ENCODE data around the gene HDAC7. TPM values are rescaled to one million over a fixed set of nuclear protein-coding genes. Genes with fewer than 3 reads are reported as not detected.
A peak's percentile ranks its signal among the peaks of the same experiment; 100 is the strongest.

Gene HDAC7
- total RNA-seq, 2 donors from 2014 or later: 146 to 154 TPM

DNA sequence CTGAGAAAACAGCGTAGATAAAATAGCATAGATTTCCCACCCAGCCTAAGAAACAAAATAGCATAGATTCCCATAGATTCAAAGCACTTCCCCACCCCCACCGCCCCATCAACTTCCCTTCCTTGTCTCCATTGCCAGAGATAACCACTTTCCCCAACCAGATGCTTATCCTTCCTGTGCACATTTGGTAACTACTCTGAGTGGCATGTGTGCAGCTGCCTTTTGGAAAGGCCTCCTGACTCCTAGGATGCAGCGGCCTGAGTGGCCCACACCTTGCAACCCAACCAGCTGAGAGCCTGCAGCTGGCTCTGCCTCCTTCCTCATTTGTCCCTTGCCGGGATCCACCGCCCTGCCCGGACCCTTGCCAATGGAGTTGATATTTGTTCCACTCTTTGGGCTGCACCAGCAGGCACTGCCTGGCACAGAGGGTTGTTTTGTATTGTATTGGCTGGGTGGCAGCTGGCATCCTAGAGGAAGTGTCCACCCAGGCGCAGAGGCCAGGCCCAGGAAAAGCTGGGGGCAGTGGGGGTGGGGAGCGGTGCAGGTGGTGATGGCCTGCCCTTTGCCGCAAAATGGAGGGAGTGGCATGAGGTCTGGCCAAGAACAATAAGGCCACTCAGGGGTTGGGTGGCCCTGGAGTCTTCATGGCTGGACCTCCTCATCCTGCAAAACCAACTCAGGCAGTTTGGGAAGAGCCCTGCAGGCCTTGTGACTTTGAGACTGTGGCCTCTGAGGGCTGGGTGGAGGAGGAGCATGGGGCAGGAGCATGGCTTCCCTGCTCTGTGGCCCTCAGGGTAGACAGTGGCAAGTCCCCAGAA lies 41.8 kb downstream of the HDAC7 start:
- peaks cover 6% of the 10 kb centered on the region for H3K36me3 Mint-ChIP-seq (ENCODE audit: low read depth)
- peaks cover 12% of the 10 kb centered on the region for H3K36me3 ChIP-seq (ENCODE audit: control insufficient read depth, insufficient read depth, low read length)
- H3K4me1 ChIP-seq (ENCODE audit: control insufficient read depth, insufficient read depth, low read length): no peaks in the 10 kb centered on the region
- peaks cover 11% of the 10 kb centered on the region for H3K4me1 Mint-ChIP-seq
- no peaks in the 10 kb centered on the region for H3K9me3 Mint-ChIP-seq
- 93 to 97% methylated on average over 4 to 9 of the region's 9 CpGs for WGBS, 2 experiments (ENCODE audit: insufficient coverage in 1 of 2, insufficient read length in 1 of 2)
- H3K9me3 ChIP-seq (ENCODE audit: control insufficient read depth, low read length): no peaks in the 10 kb centered on the region
- H3K27ac ChIP-seq (ENCODE audit: low read depth, low read length): no peak overlapping the region
- H3K9ac ChIP-seq (ENCODE audit: extremely low read depth, low read length, poor library complexity, severe bottlenecking): no peak overlapping the region
- no peak overlapping the region for H3K27ac Mint-ChIP-seq
- no peak overlapping the region for H3K4me3 ChIP-seq (ENCODE audit: low read length)
- TF ChIP-seq, protein P1, sequence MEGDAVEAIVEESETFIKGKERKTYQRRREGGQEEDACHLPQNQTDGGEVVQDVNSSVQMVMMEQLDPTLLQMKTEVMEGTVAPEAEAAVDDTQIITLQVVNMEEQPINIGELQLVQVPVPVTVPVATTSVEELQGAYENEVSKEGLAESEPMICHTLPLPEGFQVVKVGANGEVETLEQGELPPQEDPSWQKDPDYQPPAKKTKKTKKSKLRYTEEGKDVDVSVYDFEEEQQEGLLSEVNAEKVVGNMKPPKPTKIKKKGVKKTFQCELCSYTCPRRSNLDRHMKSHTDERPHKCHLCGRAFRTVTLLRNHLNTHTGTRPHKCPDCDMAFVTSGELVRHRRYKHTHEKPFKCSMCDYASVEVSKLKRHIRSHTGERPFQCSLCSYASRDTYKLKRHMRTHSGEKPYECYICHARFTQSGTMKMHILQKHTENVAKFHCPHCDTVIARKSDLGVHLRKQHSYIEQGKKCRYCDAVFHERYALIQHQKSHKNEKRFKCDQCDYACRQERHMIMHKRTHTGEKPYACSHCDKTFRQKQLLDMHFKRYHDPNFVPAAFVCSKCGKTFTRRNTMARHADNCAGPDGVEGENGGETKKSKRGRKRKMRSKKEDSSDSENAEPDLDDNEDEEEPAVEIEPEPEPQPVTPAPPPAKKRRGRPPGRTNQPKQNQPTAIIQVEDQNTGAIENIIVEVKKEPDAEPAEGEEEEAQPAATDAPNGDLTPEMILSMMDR (conservative IDR thresholded peaks at IDR 0.05): no peak
- peaks cover 15% of the 10 kb centered on the region for H3K27me3 Mint-ChIP-seq (ENCODE audit: insufficient read depth)
- DNase-seq: no peak
- H3K27me3 ChIP-seq (ENCODE audit: control insufficient read depth, insufficient read depth, low read length, poor library complexity, severe bottlenecking): peaks cover 7% of the 10 kb centered on the region
- H3K4me3 Mint-ChIP-seq: no peak overlapping the region

DNA sequence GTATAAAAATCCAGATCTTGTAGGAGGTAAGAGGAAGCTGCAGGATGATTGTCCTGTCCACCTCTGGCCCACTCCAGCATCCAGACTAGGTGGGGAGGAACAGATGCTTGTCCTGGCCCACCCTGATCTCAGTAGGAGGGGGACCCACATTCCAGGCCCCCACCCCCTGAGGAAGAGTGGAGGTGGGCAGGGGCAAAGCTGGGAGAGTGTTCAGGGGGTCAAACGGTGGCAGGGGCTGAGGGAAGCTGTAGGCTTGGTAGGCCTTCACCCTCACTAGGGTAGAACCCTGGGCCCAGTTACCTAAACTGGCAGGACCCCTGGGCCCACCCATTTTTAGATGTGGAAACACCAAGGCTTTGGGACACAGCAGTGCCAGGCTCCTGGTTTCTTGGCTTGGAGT lies 42.6 kb downstream of the HDAC7 start:
- 100% methylated on average over 1 of the region's 1 CpG for WGBS, 2 experiments (ENCODE audit: insufficient coverage in 1 of 2, insufficient read length in 1 of 2)
- Histone ChIP-seq H3K36me3 (ENCODE audit: control insufficient read depth, insufficient read depth, low read length) (peaks cover 4% of the 10 kb centered on the region), H3K9me3 (ENCODE audit: control insufficient read depth, low read length) (no peaks in the 10 kb centered on the region), H3K27ac (ENCODE audit: low read depth, low read length) (no peak overlapping the region), H3K4me1 (ENCODE audit: control insufficient read depth, insufficient read depth, low read length) (no peaks in the 10 kb centered on the region), H3K4me3 (ENCODE audit: low read length) (no peak overlapping the region), H3K27me3 (ENCODE audit: control insufficient read depth, insufficient read depth, low read length, poor library complexity, severe bottlenecking) (peaks cover 7% of the 10 kb centered on the region), H3K9ac (ENCODE audit: extremely low read depth, low read length, poor library complexity, severe bottlenecking) (no peak overlapping the region)
- Mint-ChIP-seq H3K27me3 (ENCODE audit: insufficient read depth) (peaks cover 15% of the 10 kb centered on the region), H3K36me3 (ENCODE audit: low read depth) (no peaks in the 10 kb centered on the region), H3K4me3 (no peak overlapping the region), H3K4me1 (peaks cover 16% of the 10 kb centered on the region), H3K27ac (peak overlapping the region; percentile 61), H3K9me3 (no peaks in the 10 kb centered on the region)
- TF ChIP-seq, protein P1 (conservative IDR thresholded peaks at IDR 0.05): no peak
- DNase-seq: no peak

DNA sequence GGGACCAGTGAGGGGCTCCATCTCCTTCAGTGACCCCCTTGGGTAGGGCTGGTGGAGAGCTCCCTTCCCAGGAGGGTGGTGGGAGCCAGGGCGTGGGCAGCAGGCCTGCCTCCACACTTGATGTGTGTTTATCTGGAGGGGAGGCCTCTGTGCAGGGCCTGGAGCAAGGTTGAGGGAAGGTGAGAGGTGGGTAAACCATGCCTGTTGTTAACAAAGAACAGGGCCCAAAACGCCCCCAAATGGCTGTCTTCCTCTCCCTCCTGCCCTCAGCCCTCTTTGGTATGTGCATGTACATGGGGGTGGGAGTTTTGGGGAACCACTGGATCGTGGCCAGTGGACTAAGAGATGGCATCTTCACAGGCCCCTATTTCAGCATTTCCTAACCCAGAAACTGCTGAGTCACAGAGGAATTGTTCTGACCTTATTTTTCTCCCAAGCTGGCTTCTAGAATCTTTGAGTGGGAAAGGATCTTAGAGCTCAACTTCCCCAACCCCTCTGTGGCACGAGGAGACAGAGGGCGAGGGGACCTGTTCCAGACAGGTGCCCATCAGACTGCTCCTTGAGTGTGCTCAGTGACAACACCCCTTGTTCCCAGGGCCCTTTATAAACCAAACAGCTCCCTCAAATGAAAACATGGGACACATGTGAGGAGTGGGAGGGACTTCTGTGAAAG lies 43.1 kb downstream of the HDAC7 start:
- no peak overlapping the region for H3K9ac ChIP-seq (ENCODE audit: extremely low read depth, low read length, poor library complexity, severe bottlenecking)

More for the DNA sequence above, 43.1 kb downstream of the HDAC7 start:
- H3K4me1 ChIP-seq (ENCODE audit: control insufficient read depth, insufficient read depth, low read length): no peaks in the 10 kb centered on the region
- Mint-ChIP-seq H3K27me3 (ENCODE audit: insufficient read depth) (peaks cover 15% of the 10 kb centered on the region), H3K27ac (peak overlapping the region; percentile 70), H3K9me3 (no peaks in the 10 kb centered on the region), H3K4me3 (no peak overlapping the region), H3K36me3 (ENCODE audit: low read depth) (no peaks in the 10 kb centered on the region), H3K4me1 (peaks cover 18% of the 10 kb centered on the region)
- H3K27me3 ChIP-seq (ENCODE audit: control insufficient read depth, insufficient read depth, low read length, poor library complexity, severe bottlenecking): peaks cover 7% of the 10 kb centered on the region
- no peaks in the 10 kb centered on the region for H3K9me3 ChIP-seq (ENCODE audit: control insufficient read depth, low read length)
- 90 to 96% methylated on average over 4 to 5 of the region's 5 CpGs for WGBS, 2 experiments (ENCODE audit: insufficient coverage in 1 of 2, insufficient read length in 1 of 2)
- H3K27ac ChIP-seq (ENCODE audit: low read depth, low read length): no peak overlapping the region
- H3K36me3 ChIP-seq (ENCODE audit: control insufficient read depth, insufficient read depth, low read length): no peaks in the 10 kb centered on the region
- DNase-seq: no peak
- TF ChIP-seq, protein P1 (conservative IDR thresholded peaks at IDR 0.05): no peak
- no peak overlapping the region for H3K4me3 ChIP-seq (ENCODE audit: low read length)

Measured in endodermal cell (in vitro differentiated cells).